ENCODE data around the gene CILP. TPM values are rescaled to one million over a fixed set of nuclear protein-coding genes. Genes with fewer than 3 reads are reported as not detected.

Gene CILP
- under 1 TPM; 0.05 to 0.08 TPM for total RNA-seq

GRCh38 chr15:65210770-65211481, at the start of gene CILP:
Gene CILP (minus strand): TSS chr15:65211473. CDS start chr15:65209755, 1,718 bp downstream.
- H3K4me1 Mint-ChIP-seq (ENCODE audit: low read depth): no peaks in the 10 kb centered on the region
- POLR2A ChIA-PET: no interaction called here
- no peak within 1 kb of the TSS for H3K27ac Mint-ChIP-seq
- no peaks in the 10 kb centered on the region for H3K9me3 Mint-ChIP-seq (ENCODE audit: insufficient read depth)
- CTCF ChIA-PET: interaction anchor here (0.7 to 1.6 kb wide), 5 partner anchors 9 to 67 kb away, joined by 3 to 8 read pairs (median 3); no protein-coding TSS in a partner anchor
- H3K36me3 Mint-ChIP-seq (ENCODE audit: low read depth): no peaks in the 10 kb centered on the region
- ATAC-seq: no peak
- no peak within 1 kb of the TSS for H3K4me3 Mint-ChIP-seq
- no peaks in the 10 kb centered on the region for H3K27me3 Mint-ChIP-seq (ENCODE audit: low read depth)
- no peak for DNase-seq

- no peak for ATAC-seq
- DNase-seq: no peak
- H3K4me3 Mint-ChIP-seq: no peak overlapping the region
- H3K4me1 Mint-ChIP-seq (ENCODE audit: low read depth): no peaks in the 10 kb centered on the region
- CTCF ChIA-PET: no interaction called here
- H3K27me3 Mint-ChIP-seq (ENCODE audit: low read depth): no peaks in the 10 kb centered on the region
- peaks cover 33% of the 10 kb centered on the region for H3K36me3 Mint-ChIP-seq (ENCODE audit: low read depth)
- POLR2A ChIA-PET: no interaction called here
- no peaks in the 10 kb centered on the region for H3K9me3 Mint-ChIP-seq (ENCODE audit: insufficient read depth)
- H3K27ac Mint-ChIP-seq: peak overlapping the region; percentile 14
These were observed 49.7 kb upstream of the CILP start for GRCh38 chr15:65260968-65261367.

GRCh38 chr15:65259367-65259797, 48.1 kb upstream of the CILP start:
- H3K4me3 Mint-ChIP-seq: no peak overlapping the region
- no peaks in the 10 kb centered on the region for H3K27me3 Mint-ChIP-seq (ENCODE audit: low read depth)
- H3K4me1 Mint-ChIP-seq (ENCODE audit: low read depth): no peaks in the 10 kb centered on the region
- H3K9me3 Mint-ChIP-seq (ENCODE audit: insufficient read depth): no peaks in the 10 kb centered on the region
- H3K36me3 Mint-ChIP-seq (ENCODE audit: low read depth): peaks cover 34% of the 10 kb centered on the region
- ChIA-PET CTCF (interaction anchor here (1.2 kb wide), 1 partner anchor 12 kb away, joined by 3 read pairs; no protein-coding TSS in a partner anchor), POLR2A (no interaction called here)
- no peak for ATAC-seq
- no peak for DNase-seq
- H3K27ac Mint-ChIP-seq: no peak overlapping the region

- Mint-ChIP-seq H3K4me1 (ENCODE audit: low read depth) (no peaks in the 10 kb centered on the region), H3K27ac (no peak overlapping the region), H3K36me3 (ENCODE audit: low read depth) (peaks cover 36% of the 10 kb centered on the region), H3K27me3 (ENCODE audit: low read depth) (no peaks in the 10 kb centered on the region), H3K9me3 (ENCODE audit: insufficient read depth) (no peaks in the 10 kb centered on the region), H3K4me3 (no peak overlapping the region)
- ATAC-seq (no peak), DNase-seq (no peak)
- POLR2A ChIA-PET: no interaction called here
- CTCF ChIA-PET: interaction anchor here (0.6 to 1.2 kb wide), 2 partner anchors 12 to 501 kb away, joined by 3 to 4 read pairs; no protein-coding TSS in a partner anchor
These were observed 47.3 kb upstream of the CILP start for GRCh38 chr15:65258375-65259262.

DNA sequence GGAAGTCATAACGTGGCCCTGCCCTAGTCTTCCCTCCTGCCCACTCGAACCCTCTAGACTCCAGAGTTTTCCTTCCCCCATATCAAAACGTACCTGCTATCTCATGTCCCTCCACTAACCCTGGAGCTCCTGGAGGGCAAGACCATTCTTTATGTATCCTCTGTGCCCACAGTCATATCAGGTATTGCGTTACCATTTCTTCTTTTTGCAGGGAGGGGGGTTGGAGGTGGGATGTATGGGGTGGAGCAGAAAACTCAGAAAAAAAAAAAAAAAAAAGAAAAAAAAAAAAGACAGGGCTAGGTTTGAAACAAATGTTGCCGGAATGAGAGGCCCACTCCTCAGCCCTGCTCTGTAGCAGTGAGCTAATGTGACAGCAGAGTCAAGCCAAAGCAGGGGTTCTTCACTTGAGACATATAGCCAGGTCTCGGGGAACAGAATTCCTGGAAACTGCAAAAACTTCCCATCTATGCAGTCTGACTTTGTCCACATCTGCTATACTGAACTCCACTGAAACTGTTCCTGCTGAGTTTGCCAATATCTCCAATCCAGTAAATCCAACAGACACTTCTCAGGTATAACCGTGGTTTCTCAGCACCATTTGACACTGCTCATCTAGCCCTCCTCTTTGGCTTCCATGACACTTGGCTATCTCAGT, 44.3 kb upstream of the CILP start:
- H3K4me3 Mint-ChIP-seq: no peak overlapping the region
- H3K36me3 Mint-ChIP-seq (ENCODE audit: low read depth): peaks cover 22% of the 10 kb centered on the region
- no peaks in the 10 kb centered on the region for H3K27me3 Mint-ChIP-seq (ENCODE audit: low read depth)
- ATAC-seq (no peak), DNase-seq (no peak)
- CTCF ChIA-PET: no interaction called here
- no peaks in the 10 kb centered on the region for H3K9me3 Mint-ChIP-seq (ENCODE audit: insufficient read depth)
- H3K27ac Mint-ChIP-seq: no peak overlapping the region
- POLR2A ChIA-PET: no interaction called here
- no peaks in the 10 kb centered on the region for H3K4me1 Mint-ChIP-seq (ENCODE audit: low read depth)

DNA sequence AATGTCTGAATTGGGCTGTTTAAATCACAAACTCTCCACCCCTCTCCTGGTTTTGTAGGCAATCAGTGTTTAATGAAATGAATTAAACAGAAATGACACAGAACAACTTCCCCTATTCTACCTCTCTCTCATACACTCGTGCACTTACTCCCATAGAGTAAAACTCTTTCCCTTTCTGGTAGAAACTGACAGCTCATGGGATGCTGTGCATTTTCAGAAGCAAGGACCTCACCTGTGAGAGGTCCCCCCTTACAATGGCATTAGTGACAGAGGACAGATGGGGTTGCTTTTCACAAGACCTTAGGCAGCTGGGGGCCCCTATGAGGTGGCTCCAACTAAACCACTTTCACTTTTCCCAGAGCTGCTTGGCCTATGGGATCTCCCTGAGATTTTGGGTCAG, 43.5 kb upstream of the CILP start:
- Mint-ChIP-seq H3K27me3 (ENCODE audit: low read depth) (no peaks in the 10 kb centered on the region), H3K4me1 (ENCODE audit: low read depth) (peaks cover under 1% of the 10 kb centered on the region), H3K27ac (no peak overlapping the region), H3K36me3 (ENCODE audit: low read depth) (peaks cover 17% of the 10 kb centered on the region), H3K4me3 (no peak overlapping the region), H3K9me3 (ENCODE audit: insufficient read depth) (no peaks in the 10 kb centered on the region)
- ChIA-PET CTCF (no interaction called here), POLR2A (no interaction called here)
- no peak for ATAC-seq
- no peak for DNase-seq

DNA sequence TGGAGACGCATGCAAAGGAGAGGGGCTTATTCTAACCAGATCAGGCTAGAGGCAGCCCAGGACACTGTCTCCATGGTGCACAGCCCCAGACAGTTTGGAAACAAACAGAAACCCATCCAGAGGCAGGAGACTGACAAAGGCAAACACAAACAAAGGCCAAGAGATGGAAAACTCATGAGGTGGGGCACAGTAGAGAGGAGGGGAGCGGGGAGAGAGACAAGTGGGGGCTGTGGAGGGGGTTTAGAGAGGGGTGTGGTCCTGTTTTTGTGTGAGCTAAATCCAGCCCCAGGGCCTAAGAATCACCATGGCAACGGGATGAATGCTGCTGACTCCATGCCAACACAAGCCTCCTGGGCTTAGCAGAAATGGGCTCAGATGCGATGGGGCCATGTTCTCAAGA, 43.1 kb upstream of the CILP start:
- POLR2A ChIA-PET: no interaction called here
- DNase-seq (no peak), ATAC-seq (no peak)
- Mint-ChIP-seq H3K36me3 (ENCODE audit: low read depth) (peaks cover 15% of the 10 kb centered on the region), H3K27ac (no peak overlapping the region), H3K27me3 (ENCODE audit: low read depth) (no peaks in the 10 kb centered on the region), H3K4me3 (no peak overlapping the region), H3K9me3 (ENCODE audit: insufficient read depth) (no peaks in the 10 kb centered on the region), H3K4me1 (ENCODE audit: low read depth) (peaks cover 4% of the 10 kb centered on the region)
- CTCF ChIA-PET: no interaction called here

DNA sequence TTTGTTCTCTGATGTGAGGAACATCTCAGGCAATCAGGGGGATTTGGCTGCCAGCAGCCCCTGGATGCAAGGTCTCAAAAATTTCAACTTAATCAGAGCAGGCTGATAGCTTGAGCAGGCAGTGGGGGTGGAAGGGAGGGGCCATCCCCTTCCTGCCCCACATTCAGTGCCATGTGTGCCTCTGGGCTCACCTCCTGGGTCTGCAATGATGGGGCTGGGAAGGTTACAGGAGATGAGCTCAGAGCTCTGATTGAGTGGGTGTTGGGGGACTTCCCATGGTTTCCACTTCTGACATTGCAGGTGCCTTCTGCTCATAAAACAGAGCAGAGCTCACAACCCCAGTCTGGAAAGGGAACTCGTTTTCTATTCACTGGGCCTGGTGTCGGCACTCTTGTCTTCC, 38.4 kb upstream of the CILP start:
- ChIA-PET CTCF (interaction anchor here (0.9 to 3.3 kb wide), 3 partner anchors 21 to 216 kb away, joined by 3 to 16 read pairs (median 3); no protein-coding TSS in a partner anchor), POLR2A (no interaction called here)
- no peaks in the 10 kb centered on the region for H3K27me3 Mint-ChIP-seq (ENCODE audit: low read depth)

GRCh38 chr15:65248511-65249255, 37.4 kb upstream of the CILP start:
- peaks cover 4% of the 10 kb centered on the region for H3K4me1 Mint-ChIP-seq (ENCODE audit: low read depth)
- POLR2A ChIA-PET: no interaction called here
- DNase-seq: no peak
- no peak for ATAC-seq
- no peak overlapping the region for H3K4me3 Mint-ChIP-seq
- H3K9me3 Mint-ChIP-seq (ENCODE audit: insufficient read depth): no peaks in the 10 kb centered on the region
- CTCF ChIA-PET: interaction anchor here (0.9 to 3.3 kb wide), 3 partner anchors 22 to 215 kb away, joined by 3 to 16 read pairs (median 3); no protein-coding TSS in a partner anchor
- H3K27ac Mint-ChIP-seq: no peak overlapping the region
- H3K36me3 Mint-ChIP-seq (ENCODE audit: low read depth): peaks cover 4% of the 10 kb centered on the region
- H3K27me3 Mint-ChIP-seq (ENCODE audit: low read depth): no peaks in the 10 kb centered on the region

More for the DNA sequence above, 38.4 kb upstream of the CILP start:
- ATAC-seq (no peak), DNase-seq (peak; percentile 23)
- H3K4me1 Mint-ChIP-seq (ENCODE audit: low read depth): peaks cover 4% of the 10 kb centered on the region
- no peak overlapping the region for H3K4me3 Mint-ChIP-seq
- H3K36me3 Mint-ChIP-seq (ENCODE audit: low read depth): peaks cover 6% of the 10 kb centered on the region
- H3K9me3 Mint-ChIP-seq (ENCODE audit: insufficient read depth): no peaks in the 10 kb centered on the region
- H3K27ac Mint-ChIP-seq: no peak overlapping the region

DNA sequence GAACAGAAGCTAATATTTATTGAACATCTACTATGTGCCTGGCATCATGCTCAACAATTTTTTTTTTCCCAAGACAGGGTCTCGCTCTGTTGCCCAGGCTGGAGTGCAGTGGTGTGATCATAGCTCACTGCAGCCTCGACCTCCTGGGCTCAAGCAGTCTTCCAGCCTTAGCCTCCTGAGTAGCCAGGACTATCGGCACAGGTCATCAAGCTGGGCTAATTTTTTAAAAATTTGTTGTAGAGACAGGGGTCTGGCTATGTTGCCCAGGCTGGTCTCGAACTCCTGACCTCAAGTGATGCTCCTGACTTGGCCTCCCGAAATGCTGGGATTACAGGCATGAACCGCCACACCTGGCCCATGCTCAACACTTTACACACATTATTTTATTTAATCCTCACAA, 35.7 kb upstream of the CILP start:
- no peaks in the 10 kb centered on the region for H3K9me3 Mint-ChIP-seq (ENCODE audit: insufficient read depth)
- no peak overlapping the region for H3K4me3 Mint-ChIP-seq
- ChIA-PET POLR2A (no interaction called here), CTCF (interaction anchor here (3.3 kb wide), 1 partner anchor 24 kb away, joined by 16 read pairs; no protein-coding TSS in a partner anchor)
- H3K27ac Mint-ChIP-seq: no peak overlapping the region
- DNase-seq (no peak), ATAC-seq (no peak)
- no peaks in the 10 kb centered on the region for H3K27me3 Mint-ChIP-seq (ENCODE audit: low read depth)
- H3K36me3 Mint-ChIP-seq (ENCODE audit: low read depth): peaks cover 3% of the 10 kb centered on the region
- H3K4me1 Mint-ChIP-seq (ENCODE audit: low read depth): peaks cover 4% of the 10 kb centered on the region

GRCh38 chr15:65246026-65246714, 34.9 kb upstream of the CILP start:
- no peaks in the 10 kb centered on the region for H3K9me3 Mint-ChIP-seq (ENCODE audit: insufficient read depth)
- DNase-seq (no peak), ATAC-seq (no peak)
- CTCF ChIA-PET: interaction anchor here (1.1 to 1.6 kb wide), 2 partner anchors 25 to 34 kb away, joined by 3 read pairs; no protein-coding TSS in a partner anchor
- peaks cover 3% of the 10 kb centered on the region for H3K36me3 Mint-ChIP-seq (ENCODE audit: low read depth)
- no peak overlapping the region for H3K4me3 Mint-ChIP-seq
- no peak overlapping the region for H3K27ac Mint-ChIP-seq
- POLR2A ChIA-PET: interaction anchor here (0.9 kb wide), 1 partner anchor 58 kb away, joined by 4 read pairs; the partner anchor contains the start of gene RNU5B-1
- H3K27me3 Mint-ChIP-seq (ENCODE audit: low read depth): no peaks in the 10 kb centered on the region
- H3K4me1 Mint-ChIP-seq (ENCODE audit: low read depth): peaks cover 4% of the 10 kb centered on the region

All from activated CD8-positive, alpha-beta T cell treated with anti-CD3 and anti-CD28 coated beads, Interleukin-2, amount 10 ng/mL, durations not matched to agents 7 days and 5 days (primary cell).